ENCODE data around the gene SSTR3. TPM values are rescaled to one million over a fixed set of nuclear protein-coding genes. Genes with fewer than 3 reads are reported as not detected.

SSTR3 gene
- total and polyA plus RNA-seq, 2 of the 4 experiments (the other 2 are of a cell fraction), result under 0.01 to 0.07 TPM

DNA sequence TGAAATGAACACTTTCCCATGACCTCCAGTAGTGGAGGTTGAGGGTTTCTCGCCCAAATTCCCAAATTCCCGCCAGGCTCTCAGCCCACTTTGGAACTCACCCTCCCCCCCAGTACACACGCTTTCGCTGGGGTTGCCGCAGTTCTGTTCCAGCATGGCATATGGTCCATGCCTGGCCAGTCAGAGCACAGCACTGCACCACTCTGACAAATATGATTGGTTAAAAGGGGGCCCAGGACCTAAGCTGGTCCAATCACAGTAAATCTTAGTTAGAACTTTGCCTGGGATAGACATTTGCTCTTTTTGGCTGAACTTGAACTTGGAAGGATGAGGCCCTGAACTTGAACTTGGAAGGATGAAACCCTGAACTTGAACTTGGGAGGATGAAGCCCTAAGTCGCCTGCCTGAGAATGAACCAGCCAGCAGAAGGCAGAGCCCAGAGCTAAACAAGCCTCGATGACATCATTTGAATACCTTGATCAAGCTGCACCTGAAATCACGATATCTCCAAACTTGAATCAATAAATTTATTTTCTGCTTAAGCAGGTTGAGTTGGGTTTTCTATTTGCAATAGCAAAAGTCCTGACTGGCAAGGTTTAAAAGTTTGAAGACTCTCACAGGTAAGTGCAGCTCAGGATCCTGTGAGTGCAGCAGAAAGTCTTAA lies 12.6 kb upstream of the SSTR3 start:
- Histone ChIP-seq H2AK5ac (ENCODE audit: low read depth, low read length) (no peak overlapping the region), H3K4me3 (ENCODE audit: insufficient read depth, low read depth, low read length) (no peak overlapping the region), H2BK5ac (ENCODE audit: low read depth, low read length, poor library complexity, severe bottlenecking) (no peak overlapping the region), H4K91ac (ENCODE audit: insufficient read depth, low read depth, low read length) (no peak overlapping the region), H3K14ac (replicated peaks; ENCODE audit: low read depth, low read length) (no peak overlapping the region), H3K79me1 (ENCODE audit: low read depth in 1 of 2, low read length in 2 of 2) (peaks cover 0 to 7% of the 10 kb centered on the region in 2 experiments; a peak in 1 of 4 replicates), H2AK9ac (replicated peaks; ENCODE audit: low read depth, low read length, poor library complexity) (no peak overlapping the region), H2BK15ac (ENCODE audit: low read depth, low read length) (no peak overlapping the region), H3K27ac (ENCODE audit: insufficient read depth, low read length) (no peak overlapping the region), H3K18ac (ENCODE audit: low read depth, low read length) (no peak overlapping the region), H2AFZ (replicated peaks; ENCODE audit: low read length, poor library complexity) (no peak overlapping the region), H3K36me3 (ENCODE audit: control insufficient read depth, insufficient read depth, low read length) (no peaks in the 10 kb centered on the region), H3K56ac (ENCODE audit: extremely low read depth, insufficient read depth, low read length) (no peak overlapping the region), H3K9ac (ENCODE audit: low read depth, low read length) (no peak overlapping the region), H3K4me1 (ENCODE audit: control insufficient read depth, insufficient read depth, low read length) (peaks cover 19% of the 10 kb centered on the region), H4K8ac (ENCODE audit: low read depth in 2 of 2, low read length in 2 of 2) (no peak overlapping the region), H3K4me2 (ENCODE audit: low read depth, low read length) (no peak overlapping the region), H2BK20ac (ENCODE audit: low read depth, low read length) (no peak overlapping the region), H2BK120ac (ENCODE audit: low read depth, low read length) (no peak overlapping the region), H3K4ac (ENCODE audit: low read depth, low read length) (no peak overlapping the region), H4K5ac (ENCODE audit: low read depth, low read length) (no peak overlapping the region), H3K9me1 (ENCODE audit: insufficient read depth, low read length) (peaks cover 15% of the 10 kb centered on the region), H3K23ac (ENCODE audit: low read depth, low read length) (no peak overlapping the region), H4K20me1 (ENCODE audit: insufficient read depth, low read length) (no peaks in the 10 kb centered on the region; the same call in none of the 2 replicates), H3K27me3 (ENCODE audit: control insufficient read depth, insufficient read depth, low read length) (peaks cover 1% of the 10 kb centered on the region; the same call in 1 of the 2 replicates), H3K9me3 (ENCODE audit: control insufficient read depth, insufficient read depth, low read length) (peaks cover 6% of the 10 kb centered on the region)
- no CpG with 5 or more reads among the region's 8 CpGs for WGBS, 2 experiments (ENCODE audit: extremely low coverage in 2 of 2, insufficient read length in 1 of 2)
- POLR2A ChIA-PET (ENCODE audit: unreplicated experiment), result no interaction called here
- BruUV-seq (replicated peaks), result no TSS peak
- CTCF ChIA-PET, result no interaction called here
- no peak for DNase-seq
- no peak for ATAC-seq (ENCODE audit: low read depth)
- intact Hi-C loops (cut with micrococcal nuclease) (no loop called here), dilution Hi-C loops (cut with HindIII; ENCODE audit: low sequenced_read_pairs, unreplicated experiment) (no loop called here), in situ Hi-C loops (cut with MboI; ENCODE audit: low sequenced_read_pairs) (no loop called here)
- TF ChIP-seq CHD1 (IDR thresholded peaks at IDR 0.05; ENCODE audit: low read depth, low read length), result no peak
- no peak for TF ChIP-seq CEBPB (IDR thresholded peaks at IDR 0.05; ENCODE audit: low read depth, low read length)
- TF ChIP-seq RAD21 (IDR thresholded peaks at IDR 0.05; ENCODE audit: low read length), result no peak
- no peak for TF ChIP-seq POLR2A (IDR thresholded peaks at IDR 0.05; ENCODE audit: low read depth, low read length)
